ENCODE measurements around the gene TMEM109. TPM values are rescaled to one million over a fixed set of nuclear protein-coding genes. Genes with fewer than 3 reads are reported as not detected.
"Not testable (repeated sequence)": the region's sequence is repeated elsewhere in the genome, so short reads cannot be mapped to it uniquely, and the experiment has no call there.

TMEM109 gene
- polyA plus RNA-seq, 1 donor from 2014 or later = 1.8 TPM

GRCh38 chr11:60908803-60909202 lies 5.2 kb upstream of the TMEM109 start:
- Histone ChIP-seq H3K9me3 (ENCODE audit: low read length) (no peaks in the 10 kb centered on the region), H3K9ac (ENCODE audit: low read length) (no peak overlapping the region), H3F3A (ENCODE audit: insufficient read depth, low read length, poor library complexity, severe bottlenecking) (peaks cover 3% of the 10 kb centered on the region), H2AFZ (ENCODE audit: low read depth, low read length) (no peak overlapping the region), H3K4me3 (ENCODE audit: low read length) (no peak overlapping the region), H3K9me2 (ENCODE audit: insufficient read depth, low read length) (no peaks in the 10 kb centered on the region), H4K20me1 (ENCODE audit: insufficient read depth) (no peaks in the 10 kb centered on the region), H3K79me2 (replicated peaks; ENCODE audit: insufficient read depth, low read length) (peaks cover 20% of the 10 kb centered on the region), H3K4me2 (ENCODE audit: low read length) (no peak overlapping the region), H3K27ac (ENCODE audit: low read length) (no peak overlapping the region), H3K27me3 (ENCODE audit: insufficient read depth, low read depth, low read length) (no peaks in the 10 kb centered on the region), H3K36me3 (ENCODE audit: insufficient read depth, low read length) (no peaks in the 10 kb centered on the region)
- no peak for TF ChIP-seq SMC3 (conservative IDR thresholded peaks at IDR 0.05; ENCODE audit: poor library complexity)
- TF ChIP-seq POLR2AphosphoS5 (IDR thresholded peaks at IDR 0.05) = no peak

GRCh38 chr11:60909680-60910280 lies 4.2 kb upstream of the TMEM109 start:
- not testable (repeated sequence) for H3K36me3 ChIP-seq (ENCODE audit: insufficient read depth, low read length); H3K27ac ChIP-seq (ENCODE audit: low read length); H3K9me3 ChIP-seq (ENCODE audit: low read length); H3F3A ChIP-seq (ENCODE audit: insufficient read depth, low read length, poor library complexity, severe bottlenecking); H3K9ac ChIP-seq (ENCODE audit: low read length); H3K4me2 ChIP-seq (ENCODE audit: low read length); H2AFZ ChIP-seq (ENCODE audit: low read depth, low read length); H3K27me3 ChIP-seq (ENCODE audit: insufficient read depth, low read depth, low read length); H4K20me1 ChIP-seq (ENCODE audit: insufficient read depth); H3K9me2 ChIP-seq (ENCODE audit: insufficient read depth, low read length); H3K4me3 ChIP-seq (ENCODE audit: low read length)
- peaks cover 14% of the 10 kb centered on the region for H3K79me2 ChIP-seq (replicated peaks; ENCODE audit: insufficient read depth, low read length)

- no peaks in the 10 kb centered on the region for H3K9me3 ChIP-seq (ENCODE audit: low read length)
- no peaks in the 10 kb centered on the region for H3K9me2 ChIP-seq (ENCODE audit: insufficient read depth, low read length)
- no peak overlapping the region for H3K4me2 ChIP-seq (ENCODE audit: low read length)
- no peak overlapping the region for H3K27ac ChIP-seq (ENCODE audit: low read length)
- no peaks in the 10 kb centered on the region for H4K20me1 ChIP-seq (ENCODE audit: insufficient read depth)
- H2AFZ ChIP-seq (ENCODE audit: low read depth, low read length) = no peak overlapping the region
- no peaks in the 10 kb centered on the region for H3K27me3 ChIP-seq (ENCODE audit: insufficient read depth, low read depth, low read length)
- no peak overlapping the region for H3K9ac ChIP-seq (ENCODE audit: low read length)
- TF ChIP-seq TAF1 (IDR thresholded peaks at IDR 0.05; ENCODE audit: low read depth) = no peak
- no peak for TF ChIP-seq EP300 (conservative IDR thresholded peaks at IDR 0.05; ENCODE audit: poor library complexity, severe bottlenecking)
- no peak for TF ChIP-seq POLR2AphosphoS5 (IDR thresholded peaks at IDR 0.05)
- TF ChIP-seq RAD21 (conservative IDR thresholded peaks at IDR 0.05) = no peak
- no peak for TF ChIP-seq CTCF (IDR thresholded peaks at IDR 0.05; ENCODE audit: poor library complexity, severe bottlenecking)
- no peak for TF ChIP-seq EZH2 (IDR thresholded peaks at IDR 0.05; ENCODE audit: borderline replicate concordance, insufficient read depth, low read length, poor library complexity, severe bottlenecking)
- TF ChIP-seq SMC3 (conservative IDR thresholded peaks at IDR 0.05; ENCODE audit: poor library complexity) = no peak
- TF ChIP-seq MXI1 (conservative IDR thresholded peaks at IDR 0.05; ENCODE audit: poor library complexity, severe bottlenecking) = no peak
- no peak for TF ChIP-seq REST (IDR thresholded peaks at IDR 0.05; ENCODE audit: borderline replicate concordance)
- H3K36me3 ChIP-seq (ENCODE audit: insufficient read depth, low read length) = no peaks in the 10 kb centered on the region
- peaks cover 3% of the 10 kb centered on the region for H3F3A ChIP-seq (ENCODE audit: insufficient read depth, low read length, poor library complexity, severe bottlenecking)
- peaks cover 13% of the 10 kb centered on the region for H3K79me2 ChIP-seq (replicated peaks; ENCODE audit: insufficient read depth, low read length)
- no peak overlapping the region for H3K4me3 ChIP-seq (ENCODE audit: low read length)
Measured at GRCh38 chr11:60910281-60910687, 3.7 kb upstream of the TMEM109 start.

All from neural cell (in vitro differentiated cells).